ENCODE data around the gene GPR68. TPM values are rescaled to one million over a fixed set of nuclear protein-coding genes. Genes with fewer than 3 reads are reported as not detected.

GPR68 gene
- total RNA-seq, 4 donors from 2014 or later, result 1.5 to 1.7 TPM; not detected in 2

- peaks cover 0 to 61% (median 0%) of the 10 kb centered on the region in 3 donors for H3K36me3 ChIP-seq
- TF ChIP-seq CTCF (IDR thresholded peaks at IDR 0.05) (no peak), POLR2A (IDR thresholded peaks at IDR 0.05) (no peak)
- no peaks in the 10 kb centered on the region for H3K27me3 ChIP-seq
- H3K4me3 ChIP-seq, result no peak overlapping the region
- no peaks in the 10 kb centered on the region for H3K9me3 ChIP-seq
- DNase-seq, result no peak
- H3K4me1 ChIP-seq, result no peaks in the 10 kb centered on the region
- no peak overlapping the region for H3K27ac ChIP-seq
These were observed 39.8 kb upstream of the GPR68 start for GRCh38 chr14:91284146-91284790.

GRCh38 chr14:91283666-91284065 is 39.2 kb upstream of the GPR68 start:
- H3K4me3 ChIP-seq, result no peak overlapping the region
- no peak for DNase-seq
- H3K27ac ChIP-seq, result no peak overlapping the region
- H3K27me3 ChIP-seq, result no peaks in the 10 kb centered on the region
- no peaks in the 10 kb centered on the region for H3K4me1 ChIP-seq
- H3K36me3 ChIP-seq, result peaks cover 0 to 59% (median 0%) of the 10 kb centered on the region in 3 donors
- TF ChIP-seq CTCF (IDR thresholded peaks at IDR 0.05) (no peak), POLR2A (IDR thresholded peaks at IDR 0.05) (no peak)
- no peaks in the 10 kb centered on the region for H3K9me3 ChIP-seq

- DNase-seq, result no peak
- Histone ChIP-seq H3K27ac (no peak overlapping the region), H3K36me3 (peaks cover 0 to 64% (median 0%) of the 10 kb centered on the region in 3 donors)
These were observed 38.6 kb upstream of the GPR68 start for GRCh38 chr14:91282954-91283645.

GRCh38 chr14:91281346-91281745 is 36.8 kb upstream of the GPR68 start:
- Histone ChIP-seq H3K4me3 (no peak overlapping the region), H3K27ac (no peak overlapping the region), H3K4me1 (no peaks in the 10 kb centered on the region), H3K27me3 (no peaks in the 10 kb centered on the region), H3K36me3 (peaks cover 0 to 80% (median 0%) of the 10 kb centered on the region in 3 donors), H3K9me3 (no peaks in the 10 kb centered on the region)
- no peak for DNase-seq
- TF ChIP-seq CTCF (IDR thresholded peaks at IDR 0.05) (no peak), POLR2A (IDR thresholded peaks at IDR 0.05) (no peak)

More at GRCh38 chr14:91282954-91283645, 38.6 kb upstream of the GPR68 start:
- H3K27me3 ChIP-seq, result no peaks in the 10 kb centered on the region
- H3K4me1 ChIP-seq, result no peaks in the 10 kb centered on the region
- TF ChIP-seq POLR2A (IDR thresholded peaks at IDR 0.05), result no peak
- TF ChIP-seq CTCF (IDR thresholded peaks at IDR 0.05), result no peak
- H3K4me3 ChIP-seq, result no peak overlapping the region
- H3K9me3 ChIP-seq, result no peaks in the 10 kb centered on the region

- H3K4me3 ChIP-seq, result no peak overlapping the region
- H3K27me3 ChIP-seq, result no peaks in the 10 kb centered on the region
- H3K36me3 ChIP-seq, result peaks cover 0 to 75% (median 0%) of the 10 kb centered on the region in 3 donors
- no peaks in the 10 kb centered on the region for H3K9me3 ChIP-seq
- DNase-seq, result no peak
- H3K4me1 ChIP-seq, result no peaks in the 10 kb centered on the region
- no peak for TF ChIP-seq CTCF (IDR thresholded peaks at IDR 0.05)
- TF ChIP-seq POLR2A (IDR thresholded peaks at IDR 0.05), result no peak
- H3K27ac ChIP-seq, result no peak overlapping the region
These were observed 35.6 kb upstream of the GPR68 start for GRCh38 chr14:91280129-91280528.
